Activated CD4-positive, alpha-beta T cell treated with anti-CD3 and anti-CD28 coated beads, Interleukin-2, amount 50 U/mL, for 16 hours (primary cell): ENCODE results near the gene SF3B1.
"Not testable (repeated sequence)": the region's sequence is repeated elsewhere in the genome, so short reads cannot be mapped to it uniquely, and the experiment has no call there.

Source experiments
- DNase-seq: peaks from one replicate; pipeline ENCODE4 v3.0.0-alpha.2; 2020

SF3B1 gene, protein sequence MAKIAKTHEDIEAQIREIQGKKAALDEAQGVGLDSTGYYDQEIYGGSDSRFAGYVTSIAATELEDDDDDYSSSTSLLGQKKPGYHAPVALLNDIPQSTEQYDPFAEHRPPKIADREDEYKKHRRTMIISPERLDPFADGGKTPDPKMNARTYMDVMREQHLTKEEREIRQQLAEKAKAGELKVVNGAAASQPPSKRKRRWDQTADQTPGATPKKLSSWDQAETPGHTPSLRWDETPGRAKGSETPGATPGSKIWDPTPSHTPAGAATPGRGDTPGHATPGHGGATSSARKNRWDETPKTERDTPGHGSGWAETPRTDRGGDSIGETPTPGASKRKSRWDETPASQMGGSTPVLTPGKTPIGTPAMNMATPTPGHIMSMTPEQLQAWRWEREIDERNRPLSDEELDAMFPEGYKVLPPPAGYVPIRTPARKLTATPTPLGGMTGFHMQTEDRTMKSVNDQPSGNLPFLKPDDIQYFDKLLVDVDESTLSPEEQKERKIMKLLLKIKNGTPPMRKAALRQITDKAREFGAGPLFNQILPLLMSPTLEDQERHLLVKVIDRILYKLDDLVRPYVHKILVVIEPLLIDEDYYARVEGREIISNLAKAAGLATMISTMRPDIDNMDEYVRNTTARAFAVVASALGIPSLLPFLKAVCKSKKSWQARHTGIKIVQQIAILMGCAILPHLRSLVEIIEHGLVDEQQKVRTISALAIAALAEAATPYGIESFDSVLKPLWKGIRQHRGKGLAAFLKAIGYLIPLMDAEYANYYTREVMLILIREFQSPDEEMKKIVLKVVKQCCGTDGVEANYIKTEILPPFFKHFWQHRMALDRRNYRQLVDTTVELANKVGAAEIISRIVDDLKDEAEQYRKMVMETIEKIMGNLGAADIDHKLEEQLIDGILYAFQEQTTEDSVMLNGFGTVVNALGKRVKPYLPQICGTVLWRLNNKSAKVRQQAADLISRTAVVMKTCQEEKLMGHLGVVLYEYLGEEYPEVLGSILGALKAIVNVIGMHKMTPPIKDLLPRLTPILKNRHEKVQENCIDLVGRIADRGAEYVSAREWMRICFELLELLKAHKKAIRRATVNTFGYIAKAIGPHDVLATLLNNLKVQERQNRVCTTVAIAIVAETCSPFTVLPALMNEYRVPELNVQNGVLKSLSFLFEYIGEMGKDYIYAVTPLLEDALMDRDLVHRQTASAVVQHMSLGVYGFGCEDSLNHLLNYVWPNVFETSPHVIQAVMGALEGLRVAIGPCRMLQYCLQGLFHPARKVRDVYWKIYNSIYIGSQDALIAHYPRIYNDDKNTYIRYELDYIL

DNA sequence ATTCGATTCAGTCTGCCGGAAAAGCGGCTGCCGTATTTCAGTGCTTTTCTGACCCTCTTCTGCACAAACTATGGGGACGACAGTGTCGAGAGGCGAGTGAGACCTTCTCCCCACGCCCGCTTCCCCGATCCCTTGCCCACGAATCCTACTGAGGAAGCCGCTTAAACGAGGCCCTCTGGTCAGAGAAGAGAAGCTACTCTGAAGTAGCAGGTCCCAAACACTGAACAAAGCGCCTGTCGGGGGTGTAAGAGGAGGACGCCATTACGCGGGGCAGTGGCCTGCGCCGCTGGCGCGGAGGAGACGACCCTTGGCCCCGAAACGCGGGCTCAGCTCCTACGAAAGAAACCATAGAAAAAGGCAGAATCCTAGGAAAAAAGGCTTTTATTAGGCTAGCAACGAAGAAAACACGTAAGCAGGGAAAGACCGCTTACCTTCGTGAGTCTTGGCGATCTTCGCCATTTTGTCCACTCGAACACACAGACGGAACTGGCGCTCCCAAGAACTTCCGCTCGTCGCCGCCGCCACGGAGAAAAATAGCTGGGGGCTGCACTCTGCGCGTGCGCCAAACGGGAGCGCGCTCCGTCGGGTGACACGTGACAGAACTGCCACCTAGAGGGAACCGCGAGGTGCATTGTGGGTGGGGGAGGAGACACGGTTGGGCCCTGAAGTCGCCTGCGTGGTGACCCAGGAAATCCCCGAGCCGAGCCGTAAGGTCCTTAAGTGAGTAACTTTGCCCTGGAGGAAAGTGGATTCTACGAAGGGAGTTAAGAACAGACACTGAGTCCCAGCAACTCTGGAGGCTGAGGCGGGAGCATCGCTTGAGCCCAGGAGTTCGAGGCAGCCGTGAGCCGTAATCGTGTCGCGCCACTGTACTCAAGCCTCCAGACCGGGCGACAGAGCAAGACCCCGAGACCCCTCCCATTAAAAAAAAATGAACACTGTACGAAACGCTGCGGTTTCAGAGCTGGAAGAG, at the start of gene SF3B1:
Gene SF3B1 (minus strand): TSS at position 488 of the 973 bp plus-strand sequence. CDS start 29 bp downstream, at position 459.
- DNase-seq, result peak; percentile 99

DNA sequence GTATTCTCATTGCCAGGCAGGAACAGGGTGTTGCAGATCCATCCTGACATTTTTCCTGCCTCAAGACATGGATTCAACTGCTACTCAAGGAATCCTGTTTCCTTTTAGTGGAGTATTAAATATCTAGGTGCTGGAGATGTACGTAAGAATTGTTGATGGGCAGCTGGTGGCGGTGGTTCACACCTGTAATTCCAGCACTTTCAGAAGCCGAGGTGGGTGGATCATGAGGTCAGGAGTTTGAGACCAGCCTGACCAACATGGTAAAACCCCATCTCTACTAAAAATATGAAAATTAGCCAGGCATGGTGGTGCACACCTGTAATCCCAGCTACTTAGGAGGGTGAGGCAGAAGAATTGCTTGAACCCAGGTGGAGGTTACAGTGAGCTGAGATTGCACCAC, 49.4 kb upstream of the SF3B1 start:
- DNase-seq, result not testable (repeated sequence)

DNA sequence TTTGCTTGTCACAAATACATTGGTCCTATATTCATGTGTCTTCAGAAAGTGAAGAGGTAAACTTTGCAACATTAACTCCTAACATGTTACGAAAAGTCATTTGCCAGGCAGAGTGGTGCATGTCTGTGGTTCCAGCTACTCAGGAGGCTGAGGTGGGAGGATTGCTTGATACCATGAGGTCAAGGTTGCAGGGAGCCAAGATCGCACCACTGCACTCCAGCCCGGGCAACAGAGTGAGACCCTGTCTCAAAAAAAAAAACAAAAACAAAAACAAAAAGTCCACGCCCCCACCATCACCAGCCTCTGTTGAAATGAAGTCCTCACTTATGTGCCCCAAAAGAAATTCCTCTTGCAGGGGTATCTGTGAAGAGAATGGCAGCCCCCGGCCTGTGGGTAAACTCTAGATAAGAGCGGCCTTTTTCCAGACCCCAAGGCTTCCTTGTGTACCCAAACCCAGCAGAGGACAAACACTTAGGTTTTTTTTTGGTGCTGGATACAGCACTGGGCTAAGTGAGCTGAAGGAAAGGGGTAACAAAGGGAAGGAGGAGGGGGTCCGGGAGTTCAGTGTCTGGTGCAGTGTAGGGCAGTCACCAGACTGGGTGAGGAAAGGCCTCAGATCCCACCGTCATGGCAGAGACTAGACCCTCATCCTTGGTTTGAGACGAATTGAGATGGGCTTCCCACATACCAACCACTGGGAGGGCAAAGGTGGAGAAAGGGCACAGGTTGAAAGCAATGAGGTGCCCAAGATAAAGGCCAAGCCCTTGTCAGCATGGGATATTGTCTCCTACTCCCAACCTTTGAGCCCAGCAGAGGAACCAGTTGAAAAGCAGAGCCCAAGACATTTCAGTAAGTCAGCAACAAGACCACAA, 45.6 kb upstream of the SF3B1 start:
- DNase-seq, result no peak

DNA sequence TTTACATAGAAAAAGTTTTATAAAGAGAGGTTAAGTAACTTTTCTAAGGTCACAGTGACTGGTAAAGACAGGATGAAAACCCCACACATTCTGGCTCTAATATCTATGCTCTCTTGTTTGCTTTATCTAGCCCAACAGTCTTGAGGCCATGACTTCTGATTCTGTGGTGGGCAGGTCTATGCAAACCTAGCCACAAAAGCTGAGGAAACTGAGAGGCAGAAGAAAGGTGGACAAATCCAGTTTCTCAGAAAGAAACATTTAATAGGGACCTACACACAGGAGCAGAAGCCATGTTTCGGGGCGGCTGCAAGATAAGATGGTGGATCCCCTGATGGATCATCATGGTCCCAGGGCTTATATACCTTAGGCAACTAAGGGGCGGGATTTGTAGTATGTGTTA, 43.0 kb upstream of the SF3B1 start:
- no peak for DNase-seq

DNA sequence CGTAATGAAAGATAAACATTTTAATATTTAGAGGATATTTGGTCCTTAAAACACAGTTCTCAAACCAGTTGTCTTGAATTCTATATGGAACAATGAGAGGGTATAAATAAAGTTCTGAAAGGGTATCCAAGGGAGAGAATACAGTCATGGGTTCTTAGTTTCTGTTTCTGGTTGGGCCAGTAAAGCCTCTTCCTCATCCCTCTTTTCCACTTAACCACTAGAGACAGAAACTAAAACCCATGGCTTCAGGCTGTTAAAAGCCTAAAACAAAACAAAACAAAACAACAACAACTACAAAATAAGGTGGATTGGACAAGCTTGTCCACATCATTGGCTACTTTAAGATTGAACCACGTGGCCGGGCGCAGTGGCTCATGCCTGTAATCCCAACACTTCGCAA, 37.3 kb upstream of the SF3B1 start:
- DNase-seq, result no peak

DNA sequence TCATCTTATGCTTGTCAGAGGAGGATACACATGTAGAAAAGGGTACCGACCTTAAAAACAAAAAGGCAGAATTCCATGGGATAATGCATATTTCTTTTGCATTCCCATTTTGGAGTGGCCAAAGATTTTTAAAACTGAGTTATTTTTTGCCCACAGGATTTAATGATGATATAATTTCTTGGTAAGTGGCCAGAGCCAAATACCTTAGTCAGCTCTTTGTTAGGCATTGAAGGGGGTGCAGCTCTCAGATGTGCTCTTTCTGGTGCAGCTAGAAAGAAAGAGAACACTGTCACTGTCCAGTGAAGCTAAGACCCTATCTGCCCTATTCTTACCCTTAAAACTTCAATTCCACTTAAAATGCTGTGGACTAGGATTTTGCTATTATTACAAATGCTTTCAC, 29.3 kb upstream of the SF3B1 start:
- no peak for DNase-seq

DNA sequence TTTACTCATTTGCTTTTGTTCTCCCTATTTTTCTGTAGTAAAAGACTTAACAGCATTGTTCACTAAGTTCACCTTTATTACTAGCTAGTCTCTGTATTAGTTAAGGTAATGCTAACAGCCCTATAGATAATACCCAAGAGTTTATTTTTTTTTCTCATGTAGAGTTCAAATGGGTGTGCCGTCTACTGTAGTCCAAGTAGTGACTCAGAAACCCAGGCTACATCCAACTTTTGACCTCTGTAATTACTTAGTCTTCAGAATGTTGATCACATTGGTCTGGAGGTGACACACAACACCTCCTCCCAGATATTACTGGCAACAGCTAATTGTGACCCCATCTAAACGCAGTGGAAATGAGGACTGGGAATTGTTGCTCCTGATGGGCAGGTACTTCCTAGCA, 26.2 kb upstream of the SF3B1 start:
- DNase-seq, result no peak

DNA sequence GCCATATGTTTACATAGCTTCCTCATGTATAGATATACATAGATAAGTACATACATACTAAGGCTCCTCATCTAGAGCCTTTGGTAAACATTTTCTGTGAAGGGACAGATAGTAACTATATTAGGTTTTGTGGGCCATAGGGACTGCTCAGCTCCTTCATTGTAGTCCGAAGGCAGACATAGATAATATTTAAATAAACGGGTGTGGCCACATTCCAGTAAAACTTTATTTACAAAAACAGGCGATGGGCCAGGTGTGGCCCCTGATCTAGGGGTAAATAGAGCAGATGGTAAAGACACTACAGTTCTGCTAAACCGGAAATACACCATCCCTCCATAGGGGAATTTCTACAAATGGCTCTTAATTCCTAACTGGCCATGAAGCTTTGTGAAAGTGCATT, 25.8 kb upstream of the SF3B1 start:
- no peak for DNase-seq

DNA sequence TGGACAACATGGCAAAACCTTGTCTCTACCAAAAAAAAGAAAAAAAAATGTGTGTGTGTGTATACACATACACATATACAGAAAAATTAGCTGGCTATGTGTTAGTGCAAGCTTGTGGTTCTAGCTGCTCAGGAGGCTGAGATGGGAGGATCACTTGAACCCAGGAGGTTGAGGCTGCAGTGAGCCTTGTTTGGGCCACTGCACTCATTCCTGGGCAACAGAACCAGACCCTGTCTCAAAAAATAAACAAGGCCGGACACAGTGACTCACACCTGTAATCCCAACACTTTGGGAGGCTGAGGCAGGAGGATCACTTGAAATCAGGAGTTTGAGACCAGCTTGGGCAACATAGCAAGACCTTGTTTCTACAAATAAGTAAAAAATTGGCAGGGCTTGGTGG, 20.6 kb upstream of the SF3B1 start:
- no peak for DNase-seq

DNA sequence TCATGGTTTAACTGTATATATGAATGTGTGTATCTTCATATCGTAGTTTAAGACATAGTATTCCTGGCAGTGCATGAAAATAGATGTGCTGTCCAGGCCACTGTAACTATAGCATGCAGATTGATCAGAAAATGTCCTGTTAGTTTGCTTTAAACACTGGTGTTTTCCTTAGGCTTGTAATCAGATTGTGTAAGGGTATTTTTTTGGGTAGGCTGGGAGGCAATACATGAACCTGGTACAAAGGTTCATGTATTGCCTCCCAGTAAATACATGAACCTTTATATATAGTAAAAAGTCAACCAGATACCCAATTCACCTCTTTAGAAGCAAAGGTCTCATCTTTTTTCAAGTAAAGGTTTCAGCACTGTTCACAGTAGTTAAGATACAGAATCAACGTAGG, 20.1 kb upstream of the SF3B1 start:
- no peak for DNase-seq

DNA sequence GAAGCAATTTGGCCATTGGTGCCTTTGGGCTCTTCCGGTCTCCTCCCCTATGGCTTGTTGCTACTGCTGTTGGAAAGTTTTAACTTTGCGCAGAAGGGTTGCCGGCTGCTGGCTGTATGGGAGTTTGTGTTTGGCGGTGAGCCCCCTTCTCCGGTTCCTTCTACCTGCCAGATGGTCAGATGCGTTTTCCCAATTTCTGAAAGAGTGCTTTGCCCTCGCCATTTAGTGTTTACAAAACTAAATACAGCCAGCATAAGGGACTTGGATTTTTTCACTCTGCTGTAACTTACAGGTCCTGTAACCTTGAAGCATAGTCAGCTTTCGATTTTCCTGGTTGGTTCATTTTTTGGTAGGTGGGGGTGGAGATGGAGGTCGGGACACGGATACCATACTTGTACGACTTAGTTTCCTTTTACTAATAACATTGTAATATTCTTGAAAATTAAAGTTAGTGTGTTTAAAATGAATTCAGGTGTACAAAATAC, 19.1 kb upstream of the SF3B1 start:
- no peak for DNase-seq

DNA sequence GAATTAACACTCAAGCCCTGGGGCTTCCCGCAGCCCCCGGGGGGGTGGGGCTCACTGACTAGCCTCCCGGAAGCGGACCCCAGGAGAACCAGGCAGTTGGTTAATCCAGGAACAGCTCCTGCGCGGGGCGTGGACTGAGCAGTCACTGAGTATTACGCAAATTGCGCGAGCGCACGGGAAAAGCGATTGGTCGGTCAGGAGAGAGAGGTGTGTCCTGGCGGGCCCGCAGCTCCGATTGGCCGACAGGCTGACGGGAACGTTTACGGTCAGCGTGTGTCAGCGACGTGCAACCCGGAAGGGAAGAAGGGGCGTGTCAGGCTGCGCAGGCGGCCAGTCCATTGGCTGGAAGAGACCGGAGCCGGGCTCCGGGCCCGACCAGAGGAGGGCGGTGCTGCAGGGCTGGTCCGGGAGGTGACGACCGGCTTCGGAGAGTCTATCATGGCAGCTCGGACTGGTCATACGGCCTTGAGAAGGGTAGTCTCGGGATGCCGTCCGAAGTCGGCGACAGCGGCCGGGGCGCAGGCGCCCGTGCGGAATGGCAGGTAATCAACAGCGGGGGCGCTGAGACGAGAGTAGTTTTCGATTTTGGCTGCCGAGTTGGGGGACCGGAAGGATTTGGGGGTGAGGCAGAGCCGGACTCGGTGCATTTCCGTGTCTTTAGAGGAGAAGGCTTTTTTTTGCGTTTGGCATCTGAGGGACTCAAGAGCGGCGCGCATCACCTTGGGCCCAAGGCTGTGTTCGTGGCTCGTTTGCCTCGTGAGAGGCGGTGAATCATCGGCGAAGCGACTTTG, 18.5 kb upstream of the SF3B1 start, which contains the start of gene COQ10B:
Gene COQ10B (plus strand): TSS at position 430 of the 791 bp plus-strand sequence. CDS start 9 bp downstream, at position 439.
- DNase-seq, result peak; percentile 100

DNA sequence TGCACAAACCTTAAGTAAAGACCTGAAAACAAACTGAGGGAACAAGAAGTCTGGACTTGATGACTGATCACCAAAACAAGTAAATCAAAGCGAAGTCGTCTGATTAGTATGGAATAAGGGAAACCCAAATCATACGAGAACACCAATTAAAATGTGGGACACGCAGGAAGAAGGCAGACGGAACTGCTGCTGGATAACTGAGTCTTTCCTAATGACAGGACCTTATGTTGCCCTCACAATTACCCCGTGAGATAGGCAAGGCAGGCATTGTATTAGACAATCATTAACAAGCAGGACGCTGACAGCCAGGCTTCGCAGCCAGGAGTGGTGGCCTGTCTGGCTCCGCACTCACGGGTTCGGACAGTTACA, 17.9 kb upstream of the SF3B1 start:
- no peak for DNase-seq

DNA sequence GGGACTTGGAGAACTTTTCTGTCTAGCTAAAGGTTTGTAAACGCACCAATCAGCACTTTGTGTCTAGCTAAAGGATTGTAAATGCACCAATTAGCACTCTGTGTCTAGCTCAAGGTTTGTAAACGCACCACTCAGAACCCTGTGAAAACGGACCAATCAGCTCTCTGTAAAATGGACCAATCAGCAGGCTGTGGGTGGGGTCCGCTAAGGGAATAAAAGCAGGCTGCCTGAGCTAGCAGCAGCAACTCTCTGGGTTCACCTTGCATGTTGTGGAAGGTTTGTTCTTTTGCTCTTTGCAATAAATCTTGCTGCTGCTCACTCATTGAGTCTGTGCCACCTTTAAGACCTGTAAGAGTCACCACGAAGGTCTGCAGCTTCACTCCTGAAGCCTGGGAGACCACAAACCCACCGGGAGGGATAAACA, 16.1 kb upstream of the SF3B1 start:
- DNase-seq, result not testable (repeated sequence)

DNA sequence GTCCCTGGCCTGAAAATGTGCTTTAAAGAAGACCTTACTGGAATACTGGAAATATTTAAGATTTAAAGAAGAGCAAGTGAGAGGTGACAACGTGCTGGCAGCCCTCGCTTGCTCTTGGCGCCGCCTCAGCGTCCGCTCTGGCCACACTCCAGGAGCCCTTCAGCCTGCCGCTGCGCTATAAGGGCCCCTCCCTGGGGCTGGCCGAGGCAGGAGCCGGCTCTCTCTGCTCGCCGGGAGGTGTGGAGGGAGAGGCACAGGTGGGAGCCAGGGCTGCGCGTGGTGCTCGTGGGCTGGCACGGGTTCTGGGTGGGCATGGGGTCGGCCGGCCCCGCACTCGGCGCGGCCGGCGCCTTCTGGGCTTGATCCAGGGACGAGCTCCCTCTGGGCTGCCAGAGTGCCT, 15.6 kb upstream of the SF3B1 start:
- no peak for DNase-seq

DNA sequence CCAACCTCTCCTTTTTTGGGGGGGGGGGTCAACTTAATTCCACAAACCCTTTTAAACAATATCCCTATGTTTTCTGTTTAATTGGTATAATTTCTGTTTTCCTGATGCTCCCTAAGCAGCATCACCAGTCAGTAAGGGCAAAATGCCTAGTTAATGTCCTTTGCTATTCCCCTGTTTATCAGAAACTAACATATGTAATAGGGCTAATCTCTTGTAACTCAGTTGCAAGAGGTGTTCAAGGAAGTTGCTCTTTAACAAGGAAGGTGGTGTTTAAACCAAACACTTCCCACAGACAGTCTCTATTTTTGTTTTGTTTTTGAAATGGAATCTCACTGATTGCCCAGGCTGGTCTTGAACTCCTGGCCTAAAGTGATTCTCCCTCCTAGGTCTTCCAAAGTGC, 12.0 kb upstream of the SF3B1 start:
- no peak for DNase-seq

DNA sequence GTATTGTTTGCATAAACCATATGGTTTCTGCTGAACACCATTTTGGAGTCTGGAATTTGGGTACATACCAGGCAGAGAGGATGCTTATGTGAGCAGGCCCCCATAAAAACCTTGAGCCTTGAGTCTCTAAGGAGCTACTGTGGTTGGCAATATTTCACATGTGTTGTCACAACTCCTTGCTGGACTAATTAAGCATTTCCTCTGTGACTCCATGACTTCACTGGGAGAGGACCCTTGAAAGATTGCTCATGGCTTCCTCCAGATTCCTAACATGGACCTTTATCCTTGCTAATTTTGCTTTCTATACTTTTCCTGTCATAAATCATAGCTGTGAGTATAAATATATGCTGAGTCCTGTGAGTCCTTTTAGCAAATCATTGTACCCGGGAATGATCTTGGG, 10.9 kb upstream of the SF3B1 start:
- DNase-seq, result no peak

DNA sequence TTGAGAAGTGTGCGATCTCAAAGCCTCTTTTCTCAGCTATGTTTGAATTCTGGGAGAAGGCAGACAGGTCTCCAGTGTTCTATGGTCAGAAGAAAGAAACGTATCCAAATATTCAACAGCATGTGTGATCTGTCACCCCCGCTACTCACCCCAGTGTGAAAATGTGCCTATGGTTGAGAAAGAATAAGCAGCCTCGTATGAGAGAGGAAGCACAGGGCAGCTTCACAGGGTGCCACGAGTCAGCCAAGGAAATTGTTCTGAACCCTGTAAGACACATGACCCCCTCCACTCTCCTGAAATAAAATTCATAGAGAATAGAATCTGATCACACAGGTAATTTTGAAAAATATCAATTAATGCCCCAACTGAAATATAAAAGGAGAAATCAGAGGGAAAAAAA, 8.0 kb upstream of the SF3B1 start:
- DNase-seq, result no peak

DNA sequence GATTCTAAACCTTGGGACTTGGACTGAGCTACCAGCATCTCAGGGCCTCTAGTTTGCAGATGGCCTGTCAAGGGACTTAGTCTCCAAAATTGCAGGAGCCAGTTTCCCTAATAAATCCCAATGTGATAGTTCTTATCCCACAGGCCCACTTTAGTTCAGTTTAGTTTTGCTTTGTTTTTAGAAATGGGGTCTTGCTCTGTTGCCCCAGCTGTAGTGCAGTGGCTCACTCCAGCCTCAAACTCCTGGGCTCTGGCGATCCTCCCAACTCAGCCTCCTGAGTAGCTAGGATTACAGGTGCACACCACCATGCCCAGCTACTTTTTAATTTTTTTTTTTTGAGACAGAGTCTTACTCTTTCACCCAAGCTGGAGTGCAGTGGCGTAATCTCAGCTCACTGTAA, 2.6 kb upstream of the SF3B1 start:
- DNase-seq, result no peak
